IMR-90 (cell line): ENCODE results near the gene ZNF423. TPM values are rescaled to one million over a fixed set of nuclear protein-coding genes. Genes with fewer than 3 reads are reported as not detected.

Source experiments
- ATAC-seq: fragments of 200-7000 bp; cut with Tn5 transposase; 2 replicates; pipeline ENCODE4 v1.9.1; 2020; ENCODE audit warnings: low read depth, mild to moderate bottlenecking, moderate library complexity
- BruUV-seq: library from RNA; stranded (reverse); fragments of 400-500 nt; replicated peaks from 2 replicates; lab custom pipeline; 2021; lab: Mats Ljungman, UMichigan
- CTCF ChIA-PET: fragments of 300-600 bp; formaldehyde crosslinking; extraction: SDS; loops from one replicate; lab custom pipeline; 2021; ENCODE audit warnings: antibody characterized with exemption; lab: Yijun Ruan, JAX
- POLR2A ChIA-PET: fragments of 300-600 bp; sonication (Branson Sonifier 250); formaldehyde crosslinking; loops from one replicate; lab custom pipeline; 2022; ENCODE audit warnings: antibody characterized with exemption; ENCODE audit not compliant: unreplicated experiment; lab: Charles Lee
- DNase-seq: peaks from one replicate; pipeline ENCODE4 v3.0.0; 2013
- H2AFZ ChIP-seq: replicated peaks from 2 replicates; pipeline ENCODE3; 2013; ENCODE audit warnings: low read length, mild to moderate bottlenecking; ENCODE audit not compliant: poor library complexity
- H2AK5ac ChIP-seq: 2 replicates; pipeline ENCODE4 v1.6.1; 2013; ENCODE audit warnings: low read depth, low read length, inconsistent platforms
- H2AK9ac ChIP-seq: replicated peaks from 2 replicates; pipeline ENCODE3; 2013; ENCODE audit warnings: mild to moderate bottlenecking, low read depth, low read length, moderate library complexity; ENCODE audit not compliant: poor library complexity
- H2BK120ac ChIP-seq: 2 replicates; pipeline ENCODE4 v1.6.1; 2013; ENCODE audit warnings: low read depth, low read length, inconsistent platforms
- H2BK15ac ChIP-seq: 3 replicates; pipeline ENCODE4 v1.6.1; 2013; ENCODE audit warnings: low read depth, low read length, inconsistent platforms
- H2BK20ac ChIP-seq: 2 replicates; pipeline ENCODE4 v1.6.1; 2013; ENCODE audit warnings: low read depth, mild to moderate bottlenecking, inconsistent platforms, low read length, moderate library complexity
- H2BK5ac ChIP-seq: 2 replicates; pipeline ENCODE4 v1.6.1; 2013; ENCODE audit warnings: mild to moderate bottlenecking, low read depth, low read length, inconsistent platforms; ENCODE audit not compliant: poor library complexity, severe bottlenecking
- H3K14ac ChIP-seq: replicated peaks from 2 replicates; pipeline ENCODE4 v1.6.1; 2013; ENCODE audit warnings: low read depth, low read length, inconsistent platforms
- H3K18ac ChIP-seq: 2 replicates; pipeline ENCODE4 v1.6.1; 2013; ENCODE audit warnings: low read depth, low read length, control low read depth
- H3K23ac ChIP-seq: 2 replicates; pipeline ENCODE4 v1.6.1; 2013; ENCODE audit warnings: low read depth, low read length, inconsistent platforms
- H3K27ac ChIP-seq: 2 replicates; pipeline ENCODE4 v1.5.1; 2013; ENCODE audit warnings: mild to moderate bottlenecking, control low read depth, low read length; ENCODE audit not compliant: insufficient read depth
- H3K27me3 ChIP-seq: 2 replicates; pipeline ENCODE4 v1.6.1; 2013; ENCODE audit warnings: low read length; ENCODE audit not compliant: control insufficient read depth, insufficient read depth
- H3K36me3 ChIP-seq: 2 replicates; pipeline ENCODE4 v1.6.1; 2013; ENCODE audit warnings: low read length, mixed read lengths; ENCODE audit not compliant: control insufficient read depth, insufficient read depth
- H3K4ac ChIP-seq: 2 replicates; pipeline ENCODE4 v1.6.1; 2013; ENCODE audit warnings: low read depth, low read length, inconsistent platforms
- H3K4me1 ChIP-seq: 2 replicates; pipeline ENCODE4 v1.6.1; 2013; ENCODE audit warnings: low read length, mixed read lengths; ENCODE audit not compliant: control insufficient read depth, insufficient read depth
- H3K4me2 ChIP-seq: 2 replicates; pipeline ENCODE4 v1.6.1; 2013; ENCODE audit warnings: low read depth, mild to moderate bottlenecking, control low read depth, low read length, moderate library complexity
- H3K4me3 ChIP-seq: 2 replicates; pipeline ENCODE4 v1.5.1; 2013; ENCODE audit warnings: low read depth, mild to moderate bottlenecking, control low read depth, low read length, moderate library complexity; ENCODE audit not compliant: insufficient read depth
- H3K56ac ChIP-seq: 2 replicates; pipeline ENCODE4 v1.6.1; 2013; ENCODE audit warnings: low read length, inconsistent platforms; ENCODE audit not compliant: insufficient read depth; ENCODE audit errors: extremely low read depth
- H3K79me1 ChIP-seq, 2 experiments: 2 replicates each; pipeline ENCODE4 v1.6.1; 2013; ENCODE audit warnings: low read length in 2 of 2, inconsistent platforms in 1 of 2, low read depth in 1 of 2
- H3K9ac ChIP-seq: 2 replicates; pipeline ENCODE4 v1.6.1; 2013; ENCODE audit warnings: low read depth, low read length, control low read depth
- H3K9me1 ChIP-seq: 2 replicates; pipeline ENCODE4 v1.6.1; 2013; ENCODE audit warnings: low read length, inconsistent platforms; ENCODE audit not compliant: insufficient read depth
- H3K9me3 ChIP-seq: 2 replicates; pipeline ENCODE4 v1.6.1; 2013; ENCODE audit warnings: low read length; ENCODE audit not compliant: control insufficient read depth, insufficient read depth
- H4K20me1 ChIP-seq: 2 replicates; pipeline ENCODE4 v1.6.1; 2013; ENCODE audit warnings: low read length, inconsistent platforms; ENCODE audit not compliant: insufficient read depth
- H4K5ac ChIP-seq: 2 replicates; pipeline ENCODE4 v1.6.1; 2013; ENCODE audit warnings: mild to moderate bottlenecking, low read depth, low read length, control low read depth
- H4K8ac ChIP-seq, 2 experiments: 2 replicates each; pipeline ENCODE4 v1.6.1; 2013; ENCODE audit warnings: low read depth in 2 of 2, low read length in 2 of 2, control low read depth in 1 of 2, inconsistent platforms in 1 of 2
- H4K91ac ChIP-seq: 2 replicates; pipeline ENCODE4 v1.6.1; 2013; ENCODE audit warnings: low read depth, low read length, inconsistent platforms; ENCODE audit not compliant: insufficient read depth
- BHLHE40 ChIP-seq: fragments of 150-350 bp; IDR thresholded peaks from 2 replicates; pipeline ENCODE4 v1.6.1; 2016; ENCODE audit warnings: mild to moderate bottlenecking, low read depth, low read length
- CEBPB ChIP-seq: IDR thresholded peaks from 2 replicates; pipeline ENCODE4 v1.6.1; 2012; ENCODE audit warnings: low read depth, low read length, improper control_type of control experiment
- CHD1 ChIP-seq: IDR thresholded peaks from 2 replicates; pipeline ENCODE4 v1.6.1; 2012; ENCODE audit warnings: low read depth, low read length, improper control_type of control experiment
- MAFK ChIP-seq: IDR thresholded peaks from 2 replicates; pipeline ENCODE4 v1.6.1; 2012; ENCODE audit warnings: low read depth, low read length, improper control_type of control experiment
- NFE2L2 ChIP-seq: fragments of 150-350 bp; IDR thresholded peaks from 2 replicates; pipeline ENCODE4 v1.6.1; 2016; ENCODE audit warnings: low read depth, mild to moderate bottlenecking, low read length
- POLR2A ChIP-seq: IDR thresholded peaks from 2 replicates; pipeline ENCODE4 v1.6.1; 2012; ENCODE audit warnings: mild to moderate bottlenecking, low read depth, low read length
- RCOR1 ChIP-seq: IDR thresholded peaks from 2 replicates; pipeline ENCODE4 v1.6.1; 2012; ENCODE audit warnings: mild to moderate bottlenecking, low read length, improper control_type of control experiment; ENCODE audit not compliant: insufficient replicate concordance
- SMC3 ChIP-seq: fragments of 150-350 bp; IDR thresholded peaks from 2 replicates; pipeline ENCODE4 v1.6.1; 2016; ENCODE audit warnings: low read depth, mild to moderate bottlenecking, antibody characterized with exemption, low read length, moderate library complexity
- WGBS, 2 experiments: methylation state at CpG; one replicate each; pipeline versions ENCODE4 v1.1.5 to v1.1.7; 2013; ENCODE audit warnings: missing lambda C conversion rate in 2 of 2; ENCODE audit not compliant: insufficient read length in 1 of 2; ENCODE audit errors: extremely low coverage in 2 of 2; 5-methylcytosine and 5-hydroxymethylcytosine counted together
- dilution Hi-C: fragments of 300-500 bp; cut with HindIII; formaldehyde crosslinking; loops from one replicate; pipeline ENCODE4 v1.14.3; 2018; ENCODE audit warnings: low sequenced_read_pairs; ENCODE audit not compliant: unreplicated experiment
- in situ Hi-C: fragments of 300-500 bp; cut with MboI; formaldehyde crosslinking; loops from 3 replicates; pipeline ENCODE4 v1.14.3; 2019; ENCODE audit warnings: low sequenced_read_pairs, inconsistent platforms, mixed read lengths
- intact Hi-C: fragments of 100-400 bp; cut with micrococcal nuclease; formaldehyde crosslinking; loops from 2 replicates; pipeline ENCODE4 v1.10.0; 2022
- polyA plus RNA-seq, 3 experiments: library from polyadenylated mRNA; depleted of rRNA; stranded (reverse); fragments of >200 nt; gene quantifications; 2 replicates each; pipeline ENCODE4 v1.2.3, GENCODE V29; 2012; ENCODE audit warnings: low replicate concordance in 1 of 3
- total RNA-seq: library from RNA; depleted of rRNA; stranded (reverse); fragments of >200 nt; gene quantifications from 2 replicates; pipeline ENCODE4 v1.2.3, GENCODE V29; 2012
- TF ChIP-seq, protein P1 (sequence below): fragments of 150-350 bp; IDR thresholded peaks from 2 replicates; pipeline ENCODE4 v1.6.1; 2016; ENCODE audit warnings: low read depth, mild to moderate bottlenecking, low read length, moderate library complexity, borderline replicate concordance
- TF ChIP-seq, protein P2 (sequence below): fragments of 150-350 bp; IDR thresholded peaks from 2 replicates; pipeline ENCODE4 v1.6.1; 2017; ENCODE audit warnings: mild to moderate bottlenecking, antibody characterized with exemption, low read length, low read depth
- TF ChIP-seq, protein P3 (sequence below): conservative IDR thresholded peaks from 2 replicates; pipeline ENCODE4 v1.5.1; 2012; ENCODE audit warnings: mild to moderate bottlenecking, low read depth, low read length, improper control_type of control experiment

ZNF423 gene
- total and polyA plus RNA-seq, 2 of the 4 experiments (the other 2 are of a cell fraction): under 0.01 to 0.10 TPM

DNA sequence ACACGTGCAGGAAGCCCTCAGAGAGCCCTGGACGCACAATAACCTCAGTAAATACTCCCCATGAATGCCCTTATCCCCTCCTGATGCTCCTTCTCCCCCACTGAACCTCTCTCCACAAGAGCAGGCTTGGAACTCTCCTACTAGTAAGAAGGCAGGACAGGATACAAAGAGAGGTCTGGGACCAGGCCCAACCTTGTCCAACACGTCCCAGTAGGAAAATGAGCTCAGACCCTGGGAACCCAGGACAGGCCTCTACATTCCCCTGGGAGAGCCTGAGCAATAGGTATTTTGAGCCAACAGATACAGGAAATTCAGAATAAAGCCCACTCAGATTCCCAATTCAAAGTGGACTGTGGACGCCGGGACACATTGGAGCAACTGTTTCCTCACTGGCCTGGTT is 19.2 kb downstream of the ZNF423 start:
- BruUV-seq: no TSS peak
- Histone ChIP-seq H2BK15ac (no peak overlapping the region), H3K18ac (no peak overlapping the region), H4K20me1 (no peaks in the 10 kb centered on the region), H3K14ac (no peak overlapping the region), H2BK120ac (no peak overlapping the region), H3K56ac (no peak overlapping the region), H3K23ac (no peak overlapping the region), H3K4me2 (no peak overlapping the region), H3K27me3 (peaks cover 21% of the 10 kb centered on the region), H3K36me3 (no peaks in the 10 kb centered on the region), H4K8ac (no peak overlapping the region), H3K79me1 (no peaks in the 10 kb centered on the region), H3K27ac (no peak overlapping the region), H3K9me3 (no peaks in the 10 kb centered on the region), H3K9me1 (no peaks in the 10 kb centered on the region), H3K9ac (no peak overlapping the region), H4K5ac (no peak overlapping the region), H2BK20ac (no peak overlapping the region), H2AK5ac (no peak overlapping the region), H2AK9ac (no peak overlapping the region), H4K91ac (no peak overlapping the region), H2AFZ (no peak overlapping the region), H3K4me1 (no peaks in the 10 kb centered on the region), H3K4ac (no peak overlapping the region), H2BK5ac (no peak overlapping the region), H3K4me3 (no peak overlapping the region)
- ATAC-seq (no peak), DNase-seq (no peak)
- intact Hi-C loops: no loop called here
- CTCF ChIA-PET: no interaction called here
- in situ Hi-C loops: no loop called here
- TF ChIP-seq BHLHE40: no peak
- no peak for TF ChIP-seq MAFK
- TF ChIP-seq NFE2L2: no peak
- TF ChIP-seq, protein P1, sequence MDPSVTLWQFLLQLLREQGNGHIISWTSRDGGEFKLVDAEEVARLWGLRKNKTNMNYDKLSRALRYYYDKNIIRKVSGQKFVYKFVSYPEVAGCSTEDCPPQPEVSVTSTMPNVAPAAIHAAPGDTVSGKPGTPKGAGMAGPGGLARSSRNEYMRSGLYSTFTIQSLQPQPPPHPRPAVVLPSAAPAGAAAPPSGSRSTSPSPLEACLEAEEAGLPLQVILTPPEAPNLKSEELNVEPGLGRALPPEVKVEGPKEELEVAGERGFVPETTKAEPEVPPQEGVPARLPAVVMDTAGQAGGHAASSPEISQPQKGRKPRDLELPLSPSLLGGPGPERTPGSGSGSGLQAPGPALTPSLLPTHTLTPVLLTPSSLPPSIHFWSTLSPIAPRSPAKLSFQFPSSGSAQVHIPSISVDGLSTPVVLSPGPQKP: no peak
- TF ChIP-seq CEBPB: no peak
- TF ChIP-seq SMC3: no peak
- TF ChIP-seq, protein P2, sequence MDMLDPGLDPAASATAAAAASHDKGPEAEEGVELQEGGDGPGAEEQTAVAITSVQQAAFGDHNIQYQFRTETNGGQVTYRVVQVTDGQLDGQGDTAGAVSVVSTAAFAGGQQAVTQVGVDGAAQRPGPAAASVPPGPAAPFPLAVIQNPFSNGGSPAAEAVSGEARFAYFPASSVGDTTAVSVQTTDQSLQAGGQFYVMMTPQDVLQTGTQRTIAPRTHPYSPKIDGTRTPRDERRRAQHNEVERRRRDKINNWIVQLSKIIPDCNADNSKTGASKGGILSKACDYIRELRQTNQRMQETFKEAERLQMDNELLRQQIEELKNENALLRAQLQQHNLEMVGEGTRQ: no peak
- TF ChIP-seq, protein P3, sequence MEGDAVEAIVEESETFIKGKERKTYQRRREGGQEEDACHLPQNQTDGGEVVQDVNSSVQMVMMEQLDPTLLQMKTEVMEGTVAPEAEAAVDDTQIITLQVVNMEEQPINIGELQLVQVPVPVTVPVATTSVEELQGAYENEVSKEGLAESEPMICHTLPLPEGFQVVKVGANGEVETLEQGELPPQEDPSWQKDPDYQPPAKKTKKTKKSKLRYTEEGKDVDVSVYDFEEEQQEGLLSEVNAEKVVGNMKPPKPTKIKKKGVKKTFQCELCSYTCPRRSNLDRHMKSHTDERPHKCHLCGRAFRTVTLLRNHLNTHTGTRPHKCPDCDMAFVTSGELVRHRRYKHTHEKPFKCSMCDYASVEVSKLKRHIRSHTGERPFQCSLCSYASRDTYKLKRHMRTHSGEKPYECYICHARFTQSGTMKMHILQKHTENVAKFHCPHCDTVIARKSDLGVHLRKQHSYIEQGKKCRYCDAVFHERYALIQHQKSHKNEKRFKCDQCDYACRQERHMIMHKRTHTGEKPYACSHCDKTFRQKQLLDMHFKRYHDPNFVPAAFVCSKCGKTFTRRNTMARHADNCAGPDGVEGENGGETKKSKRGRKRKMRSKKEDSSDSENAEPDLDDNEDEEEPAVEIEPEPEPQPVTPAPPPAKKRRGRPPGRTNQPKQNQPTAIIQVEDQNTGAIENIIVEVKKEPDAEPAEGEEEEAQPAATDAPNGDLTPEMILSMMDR: no peak
- TF ChIP-seq CHD1: no peak
- no peak for TF ChIP-seq POLR2A
- no peak for TF ChIP-seq RCOR1
- POLR2A ChIA-PET: no interaction called here
- 82% methylated on average over 2 of the region's 5 CpGs; no CpG with 5 or more reads in 1 of the 2 experiments for WGBS, 2 experiments
- dilution Hi-C loops: no loop called here
